ENCODE results near the gene NFYA.

Gene NFYA

DNA sequence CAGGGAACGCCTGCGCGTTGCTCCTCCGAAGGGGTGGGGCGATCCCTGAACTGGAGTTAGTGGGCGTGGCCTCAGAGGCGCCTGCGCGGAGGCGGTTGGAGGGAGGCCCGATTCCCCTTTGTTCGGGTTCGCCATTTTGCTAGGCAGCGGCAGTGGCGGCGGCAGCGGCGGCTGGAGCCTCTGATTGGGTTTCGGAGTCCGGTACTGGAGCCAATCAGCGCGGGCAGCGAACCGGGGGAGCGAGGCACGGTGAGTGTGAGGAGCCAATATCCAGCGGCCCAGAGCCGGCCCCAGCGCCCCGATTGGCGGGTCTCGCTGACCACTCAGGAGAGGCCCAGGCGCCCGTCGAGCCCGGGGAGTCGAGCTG lies at the start of gene NFYA:
TSS of gene NFYA (plus strand) at position 139 of the 367 bp plus-strand sequence. CDS start 6,116 bp downstream, outside the sequence.
- in situ Hi-C loops (cut with HindIII; ENCODE audit: low sequenced_read_pairs): no loop called here

GRCh38 chr6:41023114-41023513 lies 49.7 kb upstream of the NFYA start:
- in situ Hi-C loops (cut with HindIII; ENCODE audit: low sequenced_read_pairs): no loop called here

DNA sequence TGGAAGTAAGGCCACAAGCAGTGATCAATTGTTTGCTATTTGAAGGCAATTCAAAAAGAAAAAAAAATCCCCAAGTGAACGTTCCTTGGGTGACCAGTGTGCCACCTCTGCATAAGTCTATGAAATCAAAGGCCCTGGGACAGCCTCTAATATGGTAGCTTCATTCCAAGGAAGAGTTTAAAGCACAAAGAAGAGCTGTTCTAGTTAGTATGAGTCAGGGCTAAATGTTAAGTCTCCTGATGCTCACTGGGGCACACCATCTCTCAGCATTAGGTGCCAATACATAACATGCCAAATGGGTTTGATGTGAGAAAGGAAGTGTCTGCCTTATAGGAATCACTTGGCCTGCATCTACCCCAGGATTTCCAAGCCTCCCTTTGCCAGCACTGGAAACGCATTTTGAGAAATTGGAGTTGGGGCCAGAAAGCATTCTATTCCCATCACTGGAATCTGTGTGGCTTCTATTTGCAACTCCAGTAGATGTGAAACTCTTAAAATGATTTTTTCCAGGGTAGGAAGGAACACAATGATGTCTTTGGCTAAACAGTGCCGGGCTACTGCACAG lies 46.7 kb upstream of the NFYA start:
- in situ Hi-C loops (cut with HindIII; ENCODE audit: low sequenced_read_pairs): loop anchor here (5.0 kb wide), 1 partner anchor 124 kb away; no protein-coding TSS in a partner anchor

- in situ Hi-C loops (cut with HindIII; ENCODE audit: low sequenced_read_pairs): loop anchor here (5.0 kb wide), 1 partner anchor 125 kb away; no protein-coding TSS in a partner anchor
Measured at GRCh38 chr6:41027241-41027640, 45.5 kb upstream of the NFYA start.

GRCh38 chr6:41027799-41028560 lies 44.8 kb upstream of the NFYA start:
- in situ Hi-C loops (cut with HindIII; ENCODE audit: low sequenced_read_pairs): loop anchor here (5.0 kb wide), 1 partner anchor 126 kb away; no protein-coding TSS in a partner anchor

DNA sequence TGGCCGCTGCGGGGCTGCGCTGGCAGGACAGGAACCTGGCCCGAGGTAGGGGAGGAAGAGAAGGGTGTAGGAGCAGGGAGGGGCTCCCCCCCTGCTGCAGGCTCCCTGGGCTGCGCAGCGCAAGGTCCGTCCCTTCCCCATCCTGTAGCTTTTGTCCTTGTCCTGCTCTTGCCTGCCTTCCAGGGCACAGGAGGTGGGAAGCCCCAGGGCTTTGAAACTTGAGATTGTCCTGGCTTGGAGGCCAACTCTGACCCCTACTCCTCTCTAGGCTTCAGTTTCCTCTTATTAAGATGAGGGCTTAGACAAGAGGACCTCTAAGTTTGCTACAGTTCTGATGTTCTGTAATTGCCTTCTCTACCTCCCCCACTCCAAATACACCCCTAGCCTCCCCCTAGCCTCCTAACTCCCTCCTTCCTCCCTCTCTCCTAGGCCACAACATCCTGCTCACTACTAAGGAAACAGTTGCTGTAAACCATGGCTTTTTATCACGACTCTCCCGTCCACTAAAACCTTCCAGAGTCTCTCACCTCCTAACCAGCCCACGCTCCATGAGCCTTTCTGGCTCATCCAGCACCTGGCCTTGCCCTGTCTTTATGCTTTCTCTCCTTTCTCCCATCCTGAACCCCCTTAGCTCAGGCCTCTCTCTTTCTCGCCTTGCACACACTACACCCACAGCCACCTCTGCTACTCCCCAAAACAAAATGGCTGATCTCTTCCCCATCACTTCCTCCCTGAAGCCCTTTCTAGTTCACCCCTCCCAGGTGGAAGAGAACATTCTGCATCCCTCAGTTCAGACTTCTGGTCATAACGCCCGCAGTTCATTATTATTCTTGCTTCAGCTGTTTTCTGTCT lies 44.0 kb upstream of the NFYA start:
- in situ Hi-C loops (cut with HindIII; ENCODE audit: low sequenced_read_pairs): loop anchor here (5.0 kb wide), 1 partner anchor 126 kb away; no protein-coding TSS in a partner anchor

GRCh38 chr6:41032830-41033229 lies 39.9 kb upstream of the NFYA start:
- in situ Hi-C loops (cut with HindIII; ENCODE audit: low sequenced_read_pairs): no loop called here

- in situ Hi-C loops (cut with HindIII; ENCODE audit: low sequenced_read_pairs): no loop called here
Measured at GRCh38 chr6:41033776-41034175, 39.0 kb upstream of the NFYA start.

- in situ Hi-C loops (cut with HindIII; ENCODE audit: low sequenced_read_pairs): no loop called here
Measured at GRCh38 chr6:41036186-41036585, 36.6 kb upstream of the NFYA start.

- in situ Hi-C loops (cut with HindIII; ENCODE audit: low sequenced_read_pairs): no loop called here
Measured at GRCh38 chr6:41036601-41037000, 36.2 kb upstream of the NFYA start.

DNA sequence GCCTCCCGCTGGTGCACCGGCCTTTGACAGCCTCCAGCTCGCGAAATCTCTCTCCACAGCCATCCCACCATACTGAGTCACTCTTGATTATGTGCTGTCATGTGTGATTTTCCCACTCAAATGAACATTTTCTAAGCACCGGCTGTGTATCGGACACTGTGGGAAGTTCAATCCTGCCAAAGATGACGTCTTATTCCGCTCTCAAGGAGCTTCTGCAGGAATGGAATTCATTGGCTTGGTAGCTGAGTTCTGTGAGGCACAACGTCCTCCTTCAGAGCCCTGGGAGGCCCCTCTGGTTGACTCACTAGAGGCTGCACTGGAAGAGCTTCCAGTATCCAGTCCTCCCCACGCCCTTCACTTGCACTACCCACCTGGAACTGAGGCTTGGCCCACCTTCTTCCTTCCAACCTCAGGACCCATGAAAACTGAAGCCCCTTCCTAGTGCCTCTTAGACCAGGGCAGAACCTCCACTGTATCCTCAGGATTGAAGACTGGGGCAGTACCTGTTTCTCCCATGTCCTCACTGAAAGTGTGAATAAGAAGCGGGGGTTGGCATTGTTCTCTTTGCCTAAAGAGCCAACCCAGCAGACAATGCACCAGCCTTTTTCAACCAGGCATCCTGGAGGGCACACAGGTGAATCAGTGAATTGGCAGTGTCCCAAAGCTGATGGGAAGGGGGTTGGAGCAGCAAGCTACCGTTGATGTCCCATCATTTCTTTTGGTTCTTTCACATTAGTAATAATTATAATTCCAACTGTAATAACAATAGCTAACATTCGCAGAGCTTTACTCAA lies 35.5 kb upstream of the NFYA start:
- in situ Hi-C loops (cut with HindIII; ENCODE audit: low sequenced_read_pairs): no loop called here

- in situ Hi-C loops (cut with HindIII; ENCODE audit: low sequenced_read_pairs): no loop called here
Measured at GRCh38 chr6:41038205-41038604, 34.6 kb upstream of the NFYA start.

DNA sequence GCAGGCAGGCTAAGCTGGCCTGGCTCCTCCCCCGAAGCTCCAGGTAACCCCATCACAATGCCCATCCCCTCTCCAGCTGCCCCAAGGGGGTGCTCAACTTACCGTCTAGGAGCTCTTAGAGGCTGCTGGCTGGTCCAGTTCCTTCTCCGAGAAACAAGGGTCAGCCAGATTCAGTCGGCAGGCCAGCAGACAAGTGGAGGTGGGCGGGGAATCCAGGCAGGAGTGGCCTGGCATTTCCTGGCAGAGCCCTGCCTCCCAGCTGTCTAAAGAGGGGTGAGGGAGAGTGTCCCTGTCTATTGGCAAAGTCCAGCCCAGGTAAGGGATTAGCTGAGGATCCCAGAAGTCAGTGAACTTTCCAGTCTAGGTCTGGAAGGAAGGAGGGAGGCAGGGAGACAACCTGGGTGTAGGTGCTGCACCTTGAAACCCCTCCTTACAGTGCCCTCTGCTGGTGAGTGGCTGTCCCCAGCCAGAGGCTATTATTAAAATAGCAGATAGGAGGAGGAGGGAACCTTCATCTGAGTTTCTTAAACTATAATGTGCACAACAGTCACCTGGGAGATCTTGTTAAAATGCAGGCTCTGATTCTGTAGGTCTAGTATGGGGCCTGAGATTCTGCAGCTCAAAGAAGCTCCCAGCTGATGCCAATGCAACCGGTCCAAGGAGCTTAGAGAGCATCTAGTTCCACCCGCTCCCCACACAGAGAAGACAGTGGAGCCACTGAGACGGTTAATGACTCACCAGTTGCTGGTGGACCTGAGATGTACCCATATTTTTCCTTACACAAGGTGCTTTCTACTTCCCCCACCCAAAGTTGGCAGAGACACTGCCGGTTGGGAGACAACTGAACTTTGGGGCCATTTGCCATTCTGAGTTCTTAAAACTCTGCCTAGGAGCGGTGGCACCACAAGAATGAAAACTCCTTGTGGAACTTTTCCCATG lies 33.4 kb upstream of the NFYA start, which contains the start of gene UNC5CL:
TSS of gene UNC5CL (minus strand) at position 162 of the 939 bp plus-strand sequence. CDS start 4,147 bp downstream, outside the sequence.
- in situ Hi-C loops (cut with HindIII; ENCODE audit: low sequenced_read_pairs): no loop called here

- in situ Hi-C loops (cut with HindIII; ENCODE audit: low sequenced_read_pairs): no loop called here
Measured at GRCh38 chr6:41040101-41040939, 32.5 kb upstream of the NFYA start.

GRCh38 chr6:41040940-41041536 lies 31.7 kb upstream of the NFYA start:
- in situ Hi-C loops (cut with HindIII; ENCODE audit: low sequenced_read_pairs): no loop called here

DNA sequence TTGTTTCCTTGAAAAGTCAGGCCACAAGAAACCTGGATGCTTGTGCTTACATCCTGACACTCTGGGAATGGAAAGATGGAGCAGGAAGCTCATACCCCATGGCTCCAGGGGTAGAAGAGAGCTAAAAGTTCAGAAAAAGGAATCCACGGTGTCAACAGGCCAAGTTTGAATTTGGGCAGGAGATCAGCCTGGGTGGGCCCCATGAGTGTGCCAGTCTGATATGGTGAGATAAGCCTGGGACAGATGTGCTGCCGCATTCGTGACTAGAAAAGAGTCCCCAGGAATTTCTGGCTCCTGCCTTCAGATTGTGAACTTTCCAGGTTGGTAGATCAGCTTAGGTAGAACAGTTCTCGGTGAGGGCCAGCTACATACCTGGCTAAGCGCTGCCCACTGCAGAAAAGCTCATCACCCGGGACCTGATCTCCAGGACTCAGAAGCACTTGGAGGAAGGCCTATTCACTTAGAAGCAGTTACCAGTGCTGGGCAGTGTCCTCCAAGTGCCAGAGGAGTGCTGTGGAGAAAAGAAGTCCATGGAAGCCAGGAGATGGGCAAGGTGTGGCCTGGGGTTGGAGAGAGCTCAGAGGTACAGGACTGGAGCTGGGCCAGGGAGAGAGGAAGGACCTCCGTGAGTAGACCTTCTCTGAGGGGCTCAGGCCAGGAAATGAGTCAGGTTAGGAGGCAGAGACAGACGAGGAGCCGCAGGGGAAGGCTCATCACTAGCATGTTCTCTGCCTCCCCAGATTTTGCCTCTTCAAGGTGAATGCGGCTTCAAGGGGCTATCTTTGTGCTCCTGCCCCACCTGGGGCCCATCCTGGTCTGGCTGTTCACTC lies 30.3 kb upstream of the NFYA start, which contains the start of gene TSPO2:
TSS of gene TSPO2 (plus strand) at position 242 of the 830 bp plus-strand sequence. CDS start at position 761, 519 bp downstream.
- in situ Hi-C loops (cut with HindIII; ENCODE audit: low sequenced_read_pairs): no loop called here

DNA sequence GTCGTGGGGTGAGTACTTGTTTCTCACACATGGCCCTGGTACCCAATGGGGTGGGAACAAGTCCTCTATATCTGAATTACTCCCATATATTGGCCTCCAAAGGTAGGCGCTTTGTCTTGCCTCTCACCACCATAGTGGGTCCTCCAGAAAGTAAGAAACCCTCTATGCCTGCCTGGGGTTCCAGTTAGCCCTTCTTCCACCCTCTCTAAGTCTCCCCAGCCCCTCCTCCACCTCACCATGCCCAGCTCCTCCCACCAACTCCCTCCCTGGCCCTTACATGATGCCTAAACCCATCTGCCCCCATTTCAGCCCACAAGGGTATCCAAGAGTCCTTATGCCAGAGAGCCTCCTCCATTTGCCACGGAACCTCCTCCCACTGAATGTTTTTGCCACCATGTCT lies 29.6 kb upstream of the NFYA start:
- in situ Hi-C loops (cut with HindIII; ENCODE audit: low sequenced_read_pairs): no loop called here

Measured in endothelial cell of hepatic sinusoid (primary cell).